Spleen (tissue), 7 donors: Measurements from ENCODE around the gene BSCL2.

ENCODE experiments used
- POLR2A ChIP-seq, 3 donors: fragments of 450-650 bp; IDR thresholded peaks; one replicate each; pipeline ENCODE4 v1.5.1; 2017; ENCODE audit warnings: antibody characterized with exemption in 3 of 3, mild to moderate bottlenecking in 1 of 3
- POLR2AphosphoS5 ChIP-seq, 3 donors: sonication (generic); formaldehyde crosslinking; IDR thresholded peaks; one replicate each; pipeline ENCODE4 v1.5.1; 2017; ENCODE audit warnings: antibody characterized with exemption in 3 of 3
- TF ChIP-seq, protein P1 (sequence below), 11 experiments: fragments of 200-600 bp in 7 of 11; fragments of 450-650 bp in 4 of 11; sonication (generic) in 4 of 11; IDR thresholded peaks in 8 of 11; conservative IDR thresholded peaks in 3 of 11; 1 replicate in 7 of 11; 2 replicates in 4 of 11; pipeline versions ENCODE4 v1.4.0 to v1.8.0; 2016 to 2021; ENCODE audit warnings: antibody characterized with exemption in 11 of 11, inconsistent platforms in 4 of 11, mild to moderate bottlenecking in 1 of 11
- donor health status: DM: no; HTN: no; CAD: no; lungs with moderate emphysema.
- donor health status: DM: no; HTN: no; CAD: no.
- donor health status: DM: no; HTN: no; CAD: no.

DNA sequence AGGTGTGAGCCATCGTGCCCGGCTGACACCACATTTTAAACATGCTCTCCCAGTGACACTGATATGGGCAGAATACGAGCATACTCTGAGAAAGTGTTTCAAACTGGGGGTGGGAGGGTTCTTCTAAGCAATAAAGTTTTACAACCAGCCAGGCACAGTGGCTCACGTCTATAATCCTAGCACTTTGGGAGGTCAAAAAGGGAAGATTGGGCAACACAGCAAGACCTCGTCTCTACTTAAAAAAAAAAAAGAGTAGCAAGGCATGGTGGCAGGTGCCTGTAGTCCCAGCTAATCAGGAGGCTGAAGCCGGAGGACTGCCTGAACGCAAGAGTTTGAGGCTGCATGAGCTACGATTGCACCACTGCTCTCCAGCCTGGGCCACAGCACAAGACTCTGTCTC lies 63.0 kb downstream of the BSCL2 start:
- TF ChIP-seq, protein P1, sequence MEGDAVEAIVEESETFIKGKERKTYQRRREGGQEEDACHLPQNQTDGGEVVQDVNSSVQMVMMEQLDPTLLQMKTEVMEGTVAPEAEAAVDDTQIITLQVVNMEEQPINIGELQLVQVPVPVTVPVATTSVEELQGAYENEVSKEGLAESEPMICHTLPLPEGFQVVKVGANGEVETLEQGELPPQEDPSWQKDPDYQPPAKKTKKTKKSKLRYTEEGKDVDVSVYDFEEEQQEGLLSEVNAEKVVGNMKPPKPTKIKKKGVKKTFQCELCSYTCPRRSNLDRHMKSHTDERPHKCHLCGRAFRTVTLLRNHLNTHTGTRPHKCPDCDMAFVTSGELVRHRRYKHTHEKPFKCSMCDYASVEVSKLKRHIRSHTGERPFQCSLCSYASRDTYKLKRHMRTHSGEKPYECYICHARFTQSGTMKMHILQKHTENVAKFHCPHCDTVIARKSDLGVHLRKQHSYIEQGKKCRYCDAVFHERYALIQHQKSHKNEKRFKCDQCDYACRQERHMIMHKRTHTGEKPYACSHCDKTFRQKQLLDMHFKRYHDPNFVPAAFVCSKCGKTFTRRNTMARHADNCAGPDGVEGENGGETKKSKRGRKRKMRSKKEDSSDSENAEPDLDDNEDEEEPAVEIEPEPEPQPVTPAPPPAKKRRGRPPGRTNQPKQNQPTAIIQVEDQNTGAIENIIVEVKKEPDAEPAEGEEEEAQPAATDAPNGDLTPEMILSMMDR (IDR thresholded peaks at IDR 0.05 in 8 of 11, conservative IDR thresholded peaks at IDR 0.05 in 3 of 11), result no peak
- TF ChIP-seq POLR2A (IDR thresholded peaks at IDR 0.05), result no peak
- TF ChIP-seq POLR2AphosphoS5 (IDR thresholded peaks at IDR 0.05), result no peak
